Gastroesophageal sphincter (tissue), 4 donors: ENCODE measurements around the gene UPP1. TPM values are rescaled to one million over a fixed set of nuclear protein-coding genes. Genes with fewer than 3 reads are reported as not detected.

Experiments used
- ATAC-seq: fragments of 150-250 bp; one replicate; pipeline ENCODE4 v1.9.1; 2016; ENCODE audit warnings: mild to moderate bottlenecking, moderate library complexity
- H3K27ac ChIP-seq, 4 donors: fragments of 200-600 bp; sonication (generic) in 3 of 4; 1 replicate in 3 of 4; 2 replicates in 1 of 4; pipeline ENCODE4 v1.5.1; 2016 to 2019
- H3K27me3 ChIP-seq: fragments of 200-600 bp; sonication (generic); one replicate; pipeline ENCODE4 v1.5.1; 2019
- H3K36me3 ChIP-seq, 2 donors: fragments of 200-600 bp; sonication (generic); one replicate each; pipeline ENCODE4 v1.5.1; 2019; ENCODE audit warnings: control low read depth in 1 of 2
- H3K4me1 ChIP-seq, 3 donors: fragments of 200-600 bp; sonication (generic); 1 replicate in 2 of 3; 2 replicates in 1 of 3; pipeline ENCODE4 v1.5.1; 2016 to 2019; ENCODE audit warnings: control low read depth in 2 of 3
- H3K4me3 ChIP-seq, 2 donors: fragments of 200-600 bp; sonication (generic); one replicate each; pipeline ENCODE4 v1.5.1; 2019; ENCODE audit warnings: mild to moderate bottlenecking in 1 of 2, moderate library complexity in 1 of 2
- H3K9me3 ChIP-seq, 3 donors: fragments of 200-600 bp; sonication (generic); one replicate each; pipeline ENCODE4 v1.5.1; 2017 to 2019; ENCODE audit warnings: control low read depth in 2 of 3
- CTCF ChIP-seq, 4 experiments: fragments of 200-600 bp in 2 of 4; fragments of 450-650 bp in 2 of 4; sonication (generic) in 1 of 4; IDR thresholded peaks; one replicate each; pipeline ENCODE4 v1.5.1; 2017 to 2019; ENCODE audit warnings: antibody characterized with exemption in 4 of 4, mild to moderate bottlenecking in 2 of 4, moderate library complexity in 2 of 4
- EP300 ChIP-seq: sonication (generic); formaldehyde crosslinking; IDR thresholded peaks from one replicate; pipeline ENCODE4 v1.6.1; 2017; ENCODE audit warnings: antibody characterized with exemption, mild to moderate bottlenecking
- POLR2A ChIP-seq, 2 donors: fragments of 450-650 bp; IDR thresholded peaks; one replicate each; pipeline ENCODE4 v1.6.1; 2017; ENCODE audit warnings: antibody characterized with exemption in 2 of 2, mild to moderate bottlenecking in 2 of 2, moderate library complexity in 1 of 2
- POLR2AphosphoS5 ChIP-seq: sonication (generic); formaldehyde crosslinking; IDR thresholded peaks from one replicate; pipeline ENCODE4 v1.6.1; 2017; ENCODE audit warnings: antibody characterized with exemption
- WGBS, 2 donors: methylation state at CpG; one replicate each; pipeline ENCODE4 v1.1.5; 2018; ENCODE audit warnings: low coverage in 1 of 2; 5-methylcytosine and 5-hydroxymethylcytosine counted together
- total RNA-seq, 4 donors: library from RNA; depleted of rRNA; stranded (reverse); fragments of >200 nt; gene quantifications; one replicate each; pipeline ENCODE4 v1.1.0, GENCODE V29; 2016

The UPP1 gene
- total RNA-seq, 4 donors from 2014 or later, result 6.1 to 27.6 (median 12.0) TPM

- Histone ChIP-seq H3K4me1 (no peaks in the 10 kb centered on the region), H3K9me3 (no peaks in the 10 kb centered on the region), H3K4me3 (no peak overlapping the region), H3K27ac (no peak overlapping the region), H3K36me3 (peaks cover 0 to 20% of the 10 kb centered on the region in 2 donors), H3K27me3 (no peaks in the 10 kb centered on the region)
- no peak for ATAC-seq
- WGBS, 2 donors, result 69 to 90% methylated on average over 6 to 7 of the region's 7 CpGs
- TF ChIP-seq EP300 (no peak), POLR2AphosphoS5 (no peak), POLR2A (IDR thresholded peaks at IDR 0.05) (no peak), CTCF (IDR thresholded peaks at IDR 0.05) (no peak)
Measured at GRCh38 chr7:48112401-48113165, 23.5 kb downstream of the UPP1 start.

DNA sequence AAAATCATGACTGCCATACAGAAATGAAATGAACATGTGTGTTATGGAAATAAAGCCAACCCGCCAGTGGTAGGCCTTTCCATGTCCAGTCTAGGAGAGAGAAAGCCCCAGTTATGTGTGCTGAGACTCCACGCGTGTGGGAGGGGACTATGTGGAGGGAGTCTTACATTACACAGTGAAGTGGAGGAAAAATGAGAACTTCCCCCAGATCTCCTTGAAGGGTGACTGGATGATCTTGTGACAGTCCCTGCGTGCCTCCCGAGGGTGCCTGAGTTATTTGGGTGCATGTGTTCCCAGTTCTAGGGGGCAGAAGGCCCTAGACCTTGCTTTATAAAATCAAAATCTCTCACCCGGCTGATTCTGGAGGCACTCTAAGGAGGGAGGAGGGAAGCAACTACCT lies 24.2 kb downstream of the UPP1 start:
- Histone ChIP-seq H3K4me1 (peaks cover 0 to 4% (median 0%) of the 10 kb centered on the region in 3 donors), H3K27ac (no peak overlapping the region), H3K27me3 (no peaks in the 10 kb centered on the region), H3K4me3 (no peak overlapping the region), H3K9me3 (no peaks in the 10 kb centered on the region), H3K36me3 (peaks cover 0 to 13% of the 10 kb centered on the region in 2 donors)
- ATAC-seq, result no peak
- TF ChIP-seq EP300, result no peak
- no peak for TF ChIP-seq CTCF (IDR thresholded peaks at IDR 0.05)
- TF ChIP-seq POLR2A (IDR thresholded peaks at IDR 0.05), result no peak
- TF ChIP-seq POLR2AphosphoS5, result no peak
- WGBS, 2 donors, result 89 to 100% methylated on average over 3 to 6 of the region's 6 CpGs

GRCh38 chr7:48114115-48114514 lies 25.1 kb downstream of the UPP1 start:
- Histone ChIP-seq H3K27ac (no peak overlapping the region), H3K9me3 (no peaks in the 10 kb centered on the region), H3K4me1 (peaks cover 0 to 4% (median 0%) of the 10 kb centered on the region in 3 donors), H3K36me3 (peaks cover 0 to 5% of the 10 kb centered on the region in 2 donors), H3K27me3 (no peaks in the 10 kb centered on the region), H3K4me3 (no peak overlapping the region)
- no peak for ATAC-seq
- TF ChIP-seq EP300 (no peak), POLR2AphosphoS5 (no peak), CTCF (IDR thresholded peaks at IDR 0.05) (no peak), POLR2A (IDR thresholded peaks at IDR 0.05) (no peak)
- WGBS, 2 donors, result 84 to 93% methylated on average over 3 to 4 of the region's 9 CpGs

GRCh38 chr7:48114589-48114988 lies 25.5 kb downstream of the UPP1 start:
- Histone ChIP-seq H3K36me3 (peaks cover 0 to under 1% of the 10 kb centered on the region in 2 donors), H3K9me3 (no peaks in the 10 kb centered on the region), H3K4me3 (no peak overlapping the region), H3K27me3 (no peaks in the 10 kb centered on the region), H3K4me1 (peaks cover 0 to 4% (median 0%) of the 10 kb centered on the region in 3 donors), H3K27ac (no peak overlapping the region)
- no peak for ATAC-seq
- WGBS, 2 donors, result 100% methylated on average over 3 of the region's 7 CpGs; no CpG with 5 or more reads in 1 of the 2 donors
- no peak for TF ChIP-seq POLR2AphosphoS5
- no peak for TF ChIP-seq POLR2A (IDR thresholded peaks at IDR 0.05)
- no peak for TF ChIP-seq CTCF (IDR thresholded peaks at IDR 0.05)
- TF ChIP-seq EP300, result no peak

- TF ChIP-seq POLR2AphosphoS5 (no peak), CTCF (IDR thresholded peaks at IDR 0.05) (no peak), POLR2A (IDR thresholded peaks at IDR 0.05) (no peak), EP300 (no peak)
- H3K27ac ChIP-seq, result no peak overlapping the region
- no peaks in the 10 kb centered on the region for H3K9me3 ChIP-seq
- no peak for ATAC-seq
- H3K4me3 ChIP-seq, result no peak overlapping the region
- 80% methylated on average over 3 of the region's 5 CpGs; no CpG with 5 or more reads in 1 of the 2 donors for WGBS, 2 donors
- H3K4me1 ChIP-seq, result peaks cover 0 to 4% (median 0%) of the 10 kb centered on the region in 3 donors
- no peaks in the 10 kb centered on the region for H3K27me3 ChIP-seq
- no peaks in the 10 kb centered on the region for H3K36me3 ChIP-seq
Measured at GRCh38 chr7:48116043-48116442, 27.0 kb downstream of the UPP1 start.
